ENCODE data around the gene RNF125.

The RNF125 gene

DNA sequence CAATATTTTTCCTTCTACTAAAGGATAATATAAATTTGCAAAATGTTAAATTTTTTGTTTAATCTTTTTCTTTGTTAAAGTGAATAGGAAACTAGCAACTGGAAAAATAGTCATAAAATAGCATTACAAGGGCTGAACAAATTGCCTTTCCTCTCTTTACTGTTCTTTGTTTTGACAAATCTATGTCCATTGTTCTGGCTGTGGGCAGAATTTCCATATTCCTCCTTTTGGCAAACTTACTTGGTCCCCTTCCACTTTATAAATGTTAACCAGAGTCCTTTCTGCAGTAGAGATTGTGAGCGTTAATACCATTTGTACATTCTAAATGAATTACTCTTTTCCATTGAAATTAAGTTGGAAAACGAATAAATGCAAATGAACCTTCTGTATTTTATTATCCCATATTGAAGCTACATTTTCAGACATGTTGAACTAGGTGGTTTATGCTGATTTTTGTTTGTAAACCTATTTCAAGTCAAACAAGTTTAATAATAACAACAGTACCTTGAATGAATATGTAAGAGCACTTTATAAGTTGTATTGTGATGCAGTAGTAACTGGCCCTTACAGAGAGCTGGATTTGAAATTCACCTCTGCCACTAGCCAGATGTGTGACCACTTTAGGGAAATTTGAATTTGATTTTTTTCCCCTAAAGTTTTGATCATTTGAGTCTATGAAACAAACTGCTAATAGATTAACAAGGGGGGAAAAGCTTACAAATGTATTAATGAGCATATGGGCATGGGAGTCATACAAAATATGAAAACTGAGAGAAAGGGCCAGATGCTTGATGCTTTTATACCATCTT lies 3.3 kb downstream of the RNF125 start:
- in situ Hi-C loops (cut with MboI; ENCODE audit: low sequenced_read_pairs), result no loop called here

DNA sequence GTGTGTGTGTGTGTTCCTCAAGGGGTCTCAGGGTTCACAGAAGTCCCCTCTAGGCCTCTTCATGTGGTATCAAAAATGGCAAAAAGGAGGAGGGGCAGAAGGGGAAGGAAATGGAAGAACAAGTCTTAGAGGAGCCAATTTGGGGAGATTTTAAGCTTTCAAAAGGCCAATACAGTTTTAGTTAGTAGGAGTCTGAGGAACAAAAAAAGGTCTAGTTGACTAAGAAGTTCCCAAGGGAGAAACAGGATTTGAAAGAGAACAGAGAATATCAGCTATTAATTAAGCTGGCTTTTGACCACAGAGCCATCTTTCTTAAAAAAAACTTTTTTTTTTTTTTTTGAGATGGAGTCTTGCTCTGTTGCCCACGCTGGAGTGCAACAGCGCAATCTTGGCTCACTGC lies 7.1 kb downstream of the RNF125 start:
- in situ Hi-C loops (cut with MboI; ENCODE audit: low sequenced_read_pairs), result no loop called here

DNA sequence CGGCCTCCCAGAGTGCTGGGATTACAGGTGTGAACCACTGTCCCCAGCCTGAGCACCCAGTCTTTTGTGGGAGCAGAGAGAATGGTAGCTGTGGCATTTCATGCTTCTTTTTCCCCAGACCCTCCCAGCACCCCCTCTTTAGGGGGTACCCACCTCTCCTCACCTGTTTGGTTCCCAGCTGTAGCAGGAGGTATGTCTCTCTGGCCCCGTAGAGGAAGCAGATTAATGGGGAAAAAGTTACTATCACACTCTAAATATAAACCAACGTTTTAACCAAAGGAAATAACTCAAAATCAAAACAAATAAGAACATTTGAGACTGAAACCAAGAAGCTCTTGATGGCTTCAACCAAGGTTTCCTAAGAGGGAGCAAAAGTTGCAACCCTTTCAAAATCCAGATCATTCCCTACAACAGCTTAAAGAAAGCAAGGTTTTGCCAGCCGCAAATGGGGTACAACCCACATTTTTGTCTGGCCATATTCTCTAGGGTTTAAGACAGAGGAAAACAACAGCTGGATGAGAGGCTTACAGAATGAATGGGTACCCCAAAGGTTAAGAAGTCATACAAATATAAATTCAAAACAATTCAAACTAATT lies 8.0 kb downstream of the RNF125 start:
- in situ Hi-C loops (cut with MboI; ENCODE audit: low sequenced_read_pairs), result no loop called here

- in situ Hi-C loops (cut with MboI; ENCODE audit: low sequenced_read_pairs), result no loop called here
These were observed 10.9 kb downstream of the RNF125 start for GRCh38 chr18:32029558-32029957.

- in situ Hi-C loops (cut with MboI; ENCODE audit: low sequenced_read_pairs), result no loop called here
These were observed 14.0 kb downstream of the RNF125 start for GRCh38 chr18:32032609-32033008.

- in situ Hi-C loops (cut with MboI; ENCODE audit: low sequenced_read_pairs), result no loop called here
These were observed 18.0 kb downstream of the RNF125 start for GRCh38 chr18:32036506-32037180.

DNA sequence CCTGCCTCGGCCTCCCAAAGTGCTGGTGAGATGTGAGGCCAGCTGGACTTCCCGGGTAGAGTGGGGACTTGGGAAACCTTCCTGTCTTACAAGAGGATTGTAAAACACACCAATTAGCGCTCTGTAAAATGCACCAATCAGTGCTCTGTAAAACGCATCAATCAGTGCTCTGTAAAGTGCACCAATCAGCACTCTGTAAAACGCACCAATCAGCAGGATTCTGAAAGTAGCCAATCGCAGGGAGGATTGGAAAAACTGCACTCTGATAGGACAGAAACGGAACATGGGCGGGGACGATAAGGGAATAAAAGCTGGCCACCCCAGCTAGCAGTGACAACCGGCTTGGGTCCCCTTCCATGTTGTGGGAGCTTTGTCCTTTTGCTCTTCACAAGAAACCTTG lies 19.0 kb downstream of the RNF125 start:
- in situ Hi-C loops (cut with MboI; ENCODE audit: low sequenced_read_pairs), result no loop called here

DNA sequence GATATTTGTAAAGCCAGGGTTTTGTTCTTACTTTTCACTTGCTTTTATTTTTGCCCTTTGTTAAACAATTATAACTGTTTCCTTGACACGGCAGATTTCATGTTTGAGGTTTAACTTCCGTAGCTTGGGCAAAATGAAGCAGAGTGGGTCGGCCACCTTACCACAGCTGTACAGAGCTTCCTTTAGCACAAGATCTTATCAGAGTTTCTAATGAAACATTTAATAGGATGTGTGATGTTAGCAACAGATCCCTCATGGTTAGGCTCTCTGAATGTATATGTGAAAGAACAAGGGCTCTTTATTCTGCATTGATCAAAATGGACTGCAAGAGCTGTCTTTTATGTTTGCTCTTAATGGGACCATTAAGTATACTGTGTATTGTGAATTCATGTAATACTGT lies 22.3 kb downstream of the RNF125 start:
- in situ Hi-C loops (cut with MboI; ENCODE audit: low sequenced_read_pairs), result no loop called here

GRCh38 chr18:32042337-32042736 lies 23.7 kb downstream of the RNF125 start:
- in situ Hi-C loops (cut with MboI; ENCODE audit: low sequenced_read_pairs), result no loop called here

GRCh38 chr18:32048507-32049091 lies 30.0 kb downstream of the RNF125 start:
- in situ Hi-C loops (cut with MboI; ENCODE audit: low sequenced_read_pairs), result no loop called here

DNA sequence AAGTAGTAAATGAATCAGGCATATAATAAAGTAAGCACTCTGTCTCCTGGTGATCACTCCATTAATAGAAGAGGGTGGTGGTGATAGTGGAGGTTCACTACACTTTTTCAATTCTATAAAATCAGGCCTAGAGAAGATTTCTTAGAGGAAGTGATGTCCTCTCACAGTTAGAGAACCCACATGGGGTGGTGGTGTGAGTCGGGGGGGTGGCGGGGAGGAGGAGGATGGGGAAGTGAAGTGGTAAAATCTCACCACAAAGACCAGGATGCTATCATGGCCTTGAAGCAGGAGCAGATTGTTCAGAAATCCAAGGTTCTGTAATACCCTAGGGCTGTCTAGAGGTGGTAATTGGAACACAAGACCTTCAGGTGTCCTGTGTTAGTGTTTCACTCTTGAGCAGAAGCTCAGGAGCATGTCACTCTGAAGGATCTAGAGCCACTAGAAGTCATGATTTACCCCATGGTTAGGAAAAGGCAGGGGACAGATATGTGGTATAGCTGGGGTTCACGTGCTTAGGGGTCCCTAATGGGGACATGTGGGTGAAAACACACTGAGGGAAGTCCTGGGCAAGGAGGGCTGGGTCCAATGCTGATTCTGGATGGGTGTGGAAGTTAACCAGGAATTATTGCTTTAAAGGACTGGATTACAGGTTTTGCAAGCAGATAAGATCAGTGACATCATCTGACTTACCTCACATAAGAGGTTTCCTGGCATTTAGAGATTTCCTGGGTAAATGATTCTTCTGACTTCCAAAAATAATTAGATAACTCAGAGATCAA lies 31.0 kb downstream of the RNF125 start:
- in situ Hi-C loops (cut with MboI; ENCODE audit: low sequenced_read_pairs), result no loop called here

- in situ Hi-C loops (cut with MboI; ENCODE audit: low sequenced_read_pairs), result no loop called here
These were observed 38.2 kb downstream of the RNF125 start for GRCh38 chr18:32056613-32057358.

GRCh38 chr18:32057624-32058165 lies 39.1 kb downstream of the RNF125 start:
- in situ Hi-C loops (cut with MboI; ENCODE audit: low sequenced_read_pairs), result no loop called here

DNA sequence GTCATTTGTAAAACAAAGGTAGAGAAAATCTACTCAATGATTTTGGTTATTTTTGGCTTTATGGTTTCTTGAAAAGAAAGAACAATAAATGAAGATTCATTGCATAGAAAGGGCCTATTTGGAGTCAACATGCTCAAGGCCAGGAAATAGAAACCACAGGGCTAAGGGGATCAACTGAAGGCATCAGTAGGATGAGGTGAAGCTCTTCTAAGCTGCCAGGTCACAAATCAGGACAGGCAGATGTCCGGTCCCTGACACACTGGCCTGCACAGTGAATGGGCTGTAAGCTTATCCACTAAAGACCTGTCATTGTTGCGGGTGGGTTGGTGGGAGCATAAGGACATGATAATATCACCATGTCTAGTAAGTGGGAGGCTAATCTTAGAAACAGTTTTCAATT lies 41.4 kb downstream of the RNF125 start:
- in situ Hi-C loops (cut with MboI; ENCODE audit: low sequenced_read_pairs), result no loop called here

DNA sequence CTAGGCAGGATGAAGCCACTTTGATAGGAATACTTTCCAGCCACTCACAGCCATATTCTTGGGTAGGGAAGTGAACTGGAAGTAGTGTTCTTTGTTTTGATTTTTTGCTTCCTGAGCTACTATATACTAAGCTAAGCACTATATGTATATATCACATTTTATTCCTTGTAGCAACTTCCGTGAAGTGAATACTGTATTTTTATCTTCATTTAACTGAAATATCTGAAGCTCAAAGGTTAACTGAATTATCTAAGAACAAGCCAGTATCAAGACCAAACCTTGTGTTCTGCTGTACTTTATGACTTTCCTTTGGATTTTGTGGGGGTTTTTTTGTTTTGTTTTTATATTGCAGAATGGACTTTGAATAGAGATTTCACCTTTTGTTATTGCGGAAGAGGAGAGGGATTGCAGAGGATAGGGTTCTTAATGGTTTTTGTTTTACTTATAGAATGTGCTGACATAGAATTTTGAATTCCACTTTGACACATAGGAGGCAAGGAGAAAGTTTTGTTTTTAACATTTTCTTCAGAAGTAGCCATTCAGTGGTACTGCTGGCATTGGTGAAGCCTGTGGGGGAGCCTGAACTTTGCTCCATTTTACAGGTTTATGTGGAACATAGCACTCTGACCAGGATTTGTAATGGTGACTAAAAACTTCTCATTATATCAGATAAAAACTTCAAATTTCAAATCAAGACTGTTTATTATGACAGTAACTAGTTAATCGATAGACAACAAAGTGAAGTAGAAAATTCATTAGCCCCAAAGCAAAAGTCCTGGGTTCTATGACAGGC lies 48.9 kb downstream of the RNF125 start:
- in situ Hi-C loops (cut with MboI; ENCODE audit: low sequenced_read_pairs), result no loop called here

- in situ Hi-C loops (cut with MboI; ENCODE audit: low sequenced_read_pairs), result no loop called here
These were observed 53.7 kb downstream of the RNF125 start for GRCh38 chr18:32072321-32072720.

GRCh38 chr18:32074206-32074605 lies 55.6 kb downstream of the RNF125 start:
- in situ Hi-C loops (cut with MboI; ENCODE audit: low sequenced_read_pairs), result no loop called here

GRCh38 chr18:32078845-32079244 lies 60.2 kb downstream of the RNF125 start:
- in situ Hi-C loops (cut with MboI; ENCODE audit: low sequenced_read_pairs), result no loop called here

DNA sequence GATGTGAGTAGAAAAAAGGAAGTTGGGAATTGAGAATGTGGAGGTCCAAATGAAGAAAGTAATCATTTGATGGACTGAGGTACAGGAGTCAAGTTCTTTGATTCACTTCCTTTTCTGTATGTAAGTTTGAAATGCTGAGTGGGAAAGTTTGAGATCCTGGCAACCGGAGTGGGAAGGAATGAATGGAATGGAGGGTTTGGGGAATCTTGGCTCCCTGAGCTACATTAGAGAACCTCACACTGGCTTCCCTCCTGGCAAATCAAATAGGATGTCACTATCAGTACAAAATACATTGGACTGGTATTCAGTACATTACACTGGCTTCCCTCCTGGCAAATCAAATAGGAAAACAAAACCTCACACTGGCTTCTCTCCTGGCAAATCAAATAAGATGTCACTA lies 63.3 kb downstream of the RNF125 start:
- in situ Hi-C loops (cut with MboI; ENCODE audit: low sequenced_read_pairs), result no loop called here
